Cardiac ventricle fibroblast (primary cell): ENCODE measurements around the gene PGM2L1. TPM values are rescaled to one million over a fixed set of nuclear protein-coding genes. Genes with fewer than 3 reads are reported as not detected.

Source experiments
- total RNA-seq: library from RNA; depleted of rRNA; stranded (reverse); fragments of >200 nt; gene quantifications from 2 replicates; pipeline ENCODE4 v1.2.3, GENCODE V29; 2015

PGM2L1 gene
- 0.75 and 1.5 TPM in 2 replicates for total RNA-seq

DNA sequence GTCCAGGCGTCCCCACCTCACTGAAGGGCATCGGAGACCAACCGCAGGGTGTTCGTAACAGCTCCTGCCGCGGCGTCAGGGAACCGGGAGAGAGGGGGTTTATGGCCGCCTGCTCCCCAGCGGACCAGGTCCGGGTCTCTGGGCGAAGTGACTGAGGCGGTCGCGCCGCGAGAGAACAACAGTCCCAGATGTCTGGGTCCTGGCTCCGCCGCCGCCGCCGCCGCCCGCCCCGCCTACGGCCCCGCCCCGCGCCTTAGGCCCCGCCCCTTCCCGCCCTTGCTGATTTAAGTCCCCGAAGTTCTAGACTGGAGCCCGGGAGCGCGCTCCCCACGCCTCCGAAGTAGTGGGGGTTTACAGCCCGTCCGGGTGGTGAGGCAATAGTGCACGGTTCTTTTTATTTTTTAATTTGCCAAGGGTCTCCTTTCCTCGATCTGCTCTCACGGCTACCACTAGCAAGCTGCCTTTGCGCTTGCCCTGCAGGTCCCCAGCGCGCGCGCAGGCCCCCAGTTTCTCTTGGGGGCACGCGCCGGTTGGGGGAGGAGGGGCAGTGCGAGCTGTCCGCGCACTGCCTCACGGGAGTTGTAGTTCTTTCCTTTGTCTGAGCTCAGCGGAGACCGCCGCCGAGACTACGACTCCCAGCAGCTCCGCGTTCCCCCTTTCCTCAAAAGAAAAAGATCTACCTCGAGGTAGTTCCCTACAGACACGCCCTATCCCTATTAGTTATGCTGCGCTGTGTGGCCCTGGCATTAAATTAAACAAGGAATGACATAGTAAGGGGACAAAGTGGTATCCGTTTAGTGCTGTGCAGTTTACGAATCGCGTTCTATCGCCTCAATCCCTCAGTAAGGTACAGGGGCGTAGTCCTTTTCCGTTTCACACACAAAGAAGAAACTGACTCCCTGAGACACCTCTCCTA is at the start of gene PGM2L1:
Gene PGM2L1, minus strand, starts transcription at position 190 of the 916 bp plus-strand sequence. CDS start 272 bp downstream, outside the sequence.

DNA sequence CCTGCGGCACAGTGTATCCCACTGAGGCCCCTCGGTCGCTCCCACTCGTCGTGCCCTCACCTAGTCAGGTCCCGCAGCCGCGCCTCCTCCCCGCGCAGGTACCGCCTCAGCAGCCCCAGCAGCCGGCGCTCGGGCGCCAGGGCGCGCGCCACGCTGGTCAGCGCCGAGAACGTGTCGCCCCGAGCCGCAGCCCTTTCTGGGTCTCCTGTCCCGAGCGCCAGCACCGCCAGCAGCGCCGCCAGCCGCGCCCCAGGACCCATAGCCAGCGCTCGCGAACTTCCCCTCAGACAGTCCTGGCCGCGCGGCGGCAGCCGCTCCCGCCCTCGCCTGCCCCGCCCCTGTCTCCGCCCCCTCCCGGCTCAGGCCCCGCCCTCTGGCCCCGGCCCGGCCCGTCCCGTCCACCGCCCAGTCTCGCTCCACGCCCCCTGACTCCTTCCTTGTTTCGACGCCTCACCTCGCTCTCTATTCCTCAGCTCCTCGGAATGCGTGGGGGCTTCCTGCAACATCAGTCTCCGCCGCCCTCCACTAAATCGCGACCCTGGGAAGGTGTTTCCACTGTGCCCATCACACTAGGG is 86.8 kb downstream of the PGM2L1 start, which contains the start of gene P4HA3:
Gene P4HA3, minus strand, starts transcription at position 289 of the 575 bp plus-strand sequence. Its CDS starts 29 bp downstream, at position 260.

Other genes starting within 250 kb of the PGM2L1 start
- gene C2CD3, start 227.4 kb downstream of the PGM2L1 start, total RNA-seq = 6.1 and 10.6 TPM in 2 replicates
- 22.3 and 34.2 TPM in 2 replicates for gene PPME1, start 227.1 kb downstream of the PGM2L1 start, total RNA-seq
- gene P4HA3, start 86.8 kb downstream of the PGM2L1 start, total RNA-seq = 2.4 and 4.6 TPM in 2 replicates
- gene KCNE3, start 69.1 kb upstream of the PGM2L1 start, total RNA-seq = 3.4 TPM in 2 replicates
- 1.8 and 2.7 TPM in 2 replicates for gene LIPT2, start 95.3 kb upstream of the PGM2L1 start, total RNA-seq
- gene POLD3, start 194.1 kb upstream of the PGM2L1 start, total RNA-seq = 5.5 and 8.4 TPM in 2 replicates